DOHH2 (cell line): ENCODE data around the gene ALG11.

Experiments
- H3F3A ChIP-seq: fragments of 200-600 bp; sonication (generic), shearing (Covaris generic); 2 replicates; pipeline ENCODE4 v1.6.0; 2016; ENCODE audit warnings: antibody characterized with exemption, mild to moderate bottlenecking; ENCODE audit not compliant: control insufficient read depth, insufficient read depth
- H3K27ac ChIP-seq: fragments of 200-600 bp; sonication (generic); 2 replicates; pipeline ENCODE4 v1.5.1; 2014; ENCODE audit warnings: low read depth, mild to moderate bottlenecking, low read length, moderate library complexity
- H3K27me3 ChIP-seq: fragments of 200-600 bp; sonication (generic); 2 replicates; pipeline ENCODE4 v1.6.1; 2014; ENCODE audit warnings: mild to moderate bottlenecking, low read length, mixed read lengths; ENCODE audit not compliant: control insufficient read depth
- H3K36me3 ChIP-seq: fragments of 200-600 bp; sonication (generic); 2 replicates; pipeline ENCODE4 v1.6.1; 2014; ENCODE audit warnings: mild to moderate bottlenecking, low read length, moderate library complexity, mixed read lengths; ENCODE audit not compliant: control insufficient read depth
- H3K4me1 ChIP-seq: fragments of 200-600 bp; sonication (generic); 2 replicates; pipeline ENCODE4 v1.6.1; 2014; ENCODE audit warnings: mild to moderate bottlenecking, low read length, mixed read lengths; ENCODE audit not compliant: control insufficient read depth
- H3K4me2 ChIP-seq: fragments of 200-600 bp; sonication (generic); 2 replicates; pipeline ENCODE4 v1.6.0; 2014; ENCODE audit warnings: mild to moderate bottlenecking, low read length, moderate library complexity
- H3K4me3 ChIP-seq: fragments of 200-600 bp; sonication (generic); 2 replicates; pipeline ENCODE4 v1.5.1; 2014; ENCODE audit warnings: mild to moderate bottlenecking, low read length, mixed read lengths
- H3K79me2 ChIP-seq: fragments of 200-600 bp; sonication (generic); 2 replicates; pipeline ENCODE4 v1.6.1; 2014; ENCODE audit warnings: mild to moderate bottlenecking, low read length, mixed read lengths; ENCODE audit not compliant: control insufficient read depth
- H3K9me2 ChIP-seq: fragments of 200-600 bp; sonication (generic); replicated peaks from 2 replicates; pipeline ENCODE4 v1.6.1; 2014; ENCODE audit warnings: mild to moderate bottlenecking, low read length, mixed read lengths; ENCODE audit not compliant: control insufficient read depth
- H3K9me3 ChIP-seq: fragments of 200-600 bp; sonication (generic); 2 replicates; pipeline ENCODE4 v1.6.1; 2014; ENCODE audit warnings: antibody characterized with exemption, low read length, mixed read lengths; ENCODE audit not compliant: control insufficient read depth, insufficient read depth
- H4K20me1 ChIP-seq: fragments of 200-600 bp; sonication (generic); 2 replicates; pipeline ENCODE4 v1.6.0; 2014; ENCODE audit warnings: low read depth, mild to moderate bottlenecking, antibody characterized with exemption, low read length, moderate library complexity; ENCODE audit not compliant: control insufficient read depth, insufficient read depth
- CTCF ChIP-seq: fragments of 200-600 bp; sonication (generic); IDR thresholded peaks from one replicate; pipeline ENCODE4 v1.5.1; 2014; ENCODE audit warnings: antibody characterized with exemption, mild to moderate bottlenecking, low read depth, low read length; ENCODE audit not compliant: poor library complexity, severe bottlenecking
- EZH2phosphoT487 ChIP-seq: fragments of 200-600 bp; sonication (generic); IDR thresholded peaks from 2 replicates; pipeline ENCODE4 v1.6.1; 2017; ENCODE audit warnings: borderline replicate concordance, mild to moderate bottlenecking, antibody characterized with exemption, low read length, moderate library complexity, mixed read lengths

The ALG11 gene

GRCh38 chr13:52004511-52005170 lies 7.6 kb upstream of the ALG11 start:
- H3K36me3 ChIP-seq, result no peaks in the 10 kb centered on the region
- H3K79me2 ChIP-seq, result no peaks in the 10 kb centered on the region
- H3K27ac ChIP-seq, result no peak overlapping the region
- TF ChIP-seq CTCF (no peak), EZH2phosphoT487 (no peak)
- H3K4me3 ChIP-seq, result no peak overlapping the region
- H3K4me2 ChIP-seq, result no peak overlapping the region
- H3F3A ChIP-seq, result no peaks in the 10 kb centered on the region
- H4K20me1 ChIP-seq, result no peaks in the 10 kb centered on the region
- H3K4me1 ChIP-seq, result no peaks in the 10 kb centered on the region
- no peaks in the 10 kb centered on the region for H3K9me3 ChIP-seq
- H3K27me3 ChIP-seq, result peaks cover 31% of the 10 kb centered on the region
- no peaks in the 10 kb centered on the region for H3K9me2 ChIP-seq

- Histone ChIP-seq H3K27ac (no peak overlapping the region), H4K20me1 (no peaks in the 10 kb centered on the region)
Measured at GRCh38 chr13:52005841-52006522, 6.2 kb upstream of the ALG11 start.

GRCh38 chr13:52006523-52007245 lies 5.5 kb upstream of the ALG11 start:
- no peaks in the 10 kb centered on the region for H4K20me1 ChIP-seq
- H3F3A ChIP-seq, result no peaks in the 10 kb centered on the region
- no peaks in the 10 kb centered on the region for H3K9me3 ChIP-seq
- no peaks in the 10 kb centered on the region for H3K79me2 ChIP-seq
- H3K9me2 ChIP-seq, result no peaks in the 10 kb centered on the region
- no peak overlapping the region for H3K4me2 ChIP-seq
- TF ChIP-seq EZH2phosphoT487, result no peak
- no peak for TF ChIP-seq CTCF
- no peaks in the 10 kb centered on the region for H3K36me3 ChIP-seq
- no peak overlapping the region for H3K4me3 ChIP-seq
- H3K27me3 ChIP-seq, result peaks cover 49% of the 10 kb centered on the region
- no peak overlapping the region for H3K27ac ChIP-seq
- peaks cover 9% of the 10 kb centered on the region for H3K4me1 ChIP-seq

More at GRCh38 chr13:52005841-52006522, 6.2 kb upstream of the ALG11 start:
- Histone ChIP-seq H3K79me2 (no peaks in the 10 kb centered on the region), H3K9me2 (no peaks in the 10 kb centered on the region), H3K4me1 (peaks cover 4% of the 10 kb centered on the region), H3F3A (no peaks in the 10 kb centered on the region), H3K4me2 (no peak overlapping the region), H3K27me3 (peaks cover 44% of the 10 kb centered on the region), H3K4me3 (no peak overlapping the region), H3K9me3 (no peaks in the 10 kb centered on the region), H3K36me3 (no peaks in the 10 kb centered on the region)
- TF ChIP-seq EZH2phosphoT487 (no peak), CTCF (no peak)
